T-cell (primary cell): Measurements from ENCODE around the gene THOC2. TPM values are rescaled to one million over a fixed set of nuclear protein-coding genes. Genes with fewer than 3 reads are reported as not detected.
"Not testable (repeated sequence)": the region's sequence is repeated elsewhere in the genome, so short reads cannot be mapped to it uniquely, and the experiment has no call there.

Experiments
- ATAC-seq, 4 experiments: fragments of 200-7000 bp in 3 of 4; fragments of 150-1000 bp in 1 of 4; cut with Tn5 transposase; replicated peaks in 1 of 4; 1 replicate in 3 of 4; 2 replicates in 1 of 4; pipeline ENCODE4 v1.10.0; 2021; ENCODE audit warnings: moderate library complexity in 3 of 4, mild to moderate bottlenecking in 2 of 4, moderate number of reproducible peaks in 1 of 4
- CTCF ChIA-PET, 2 donors: fragments of 300-600 bp; sonication (Branson Sonifier 250); formaldehyde crosslinking; loops; one replicate each; lab custom pipeline; 2022; ENCODE audit warnings: antibody characterized with exemption in 2 of 2; lab: Charles Lee
- POLR2A ChIA-PET, 2 donors: fragments of 300-600 bp; sonication (Branson Sonifier 250); formaldehyde crosslinking; loops; one replicate each; lab custom pipeline; 2022; ENCODE audit warnings: antibody characterized with exemption in 2 of 2; lab: Charles Lee
- DNase-seq, 35 experiments: peaks; one replicate each; pipeline versions ENCODE4 v3.0.0 to v3.0.0-alpha.2; 2013 to 2023
- H3K27ac ChIP-seq: one replicate; pipeline ENCODE4 v1.5.1; 2013; ENCODE audit warnings: low read length
- H3K27me3 ChIP-seq, 2 experiments: replicated peaks in 1 of 2; 1 replicate in 1 of 2; 2 replicates in 1 of 2; pipeline versions ENCODE4 v1.6.1 to v1.7.0; 2013; ENCODE audit warnings: low read length in 1 of 2, mixed read lengths in 1 of 2; ENCODE audit not compliant: control insufficient read depth in 2 of 2, insufficient read depth in 2 of 2; ENCODE audit errors: extremely low read depth in 1 of 2
- H3K36me3 ChIP-seq, 2 donors: 1 replicate in 1 of 2; 2 replicates in 1 of 2; pipeline versions ENCODE4 v1.6.1 to v1.7.0; 2013; ENCODE audit warnings: low read length in 1 of 2; ENCODE audit not compliant: control insufficient read depth in 2 of 2, insufficient read depth in 1 of 2; ENCODE audit errors: extremely low read depth in 1 of 2
- H3K4me1 ChIP-seq, 2 experiments: 1 replicate in 1 of 2; 2 replicates in 1 of 2; pipeline versions ENCODE4 v1.6.1 to v1.7.0; 2013; ENCODE audit warnings: low read length in 2 of 2, mixed read lengths in 1 of 2; ENCODE audit not compliant: insufficient read depth in 2 of 2, control insufficient read depth in 1 of 2; ENCODE audit errors: extremely low read depth in 1 of 2
- H3K4me3 ChIP-seq, 2 donors: 1 replicate in 1 of 2; 2 replicates in 1 of 2; pipeline versions ENCODE4 v1.5.1 to v1.7.0; 2013; ENCODE audit warnings: mild to moderate bottlenecking in 2 of 2, low read length in 1 of 2, moderate library complexity in 1 of 2; ENCODE audit not compliant: control insufficient read depth in 1 of 2; ENCODE audit errors: extremely low read depth in 1 of 2
- H3K9me3 ChIP-seq: 2 replicates; pipeline ENCODE4 v1.7.0; 2013
- H3K27ac Mint-ChIP-seq, 2 donors: one replicate each; pipeline ENCODE4 v1.8.0; 2020 to 2021; ENCODE audit warnings: mild to moderate bottlenecking in 2 of 2, mixed read lengths in 2 of 2
- H3K27me3 Mint-ChIP-seq, 2 donors: one replicate each; pipeline ENCODE4 v1.8.0; 2021 to 2022; ENCODE audit warnings: mixed read lengths in 2 of 2
- H3K36me3 Mint-ChIP-seq: one replicate; pipeline ENCODE4 v1.8.0; 2021; ENCODE audit warnings: mixed read lengths
- H3K4me1 Mint-ChIP-seq, 3 donors: one replicate each; pipeline ENCODE4 v1.8.0; 2020 to 2022; ENCODE audit warnings: mixed read lengths in 3 of 3, mild to moderate bottlenecking in 1 of 3
- H3K4me3 Mint-ChIP-seq, 3 donors: one replicate each; pipeline ENCODE4 v1.8.0; 2020 to 2022; ENCODE audit warnings: mild to moderate bottlenecking in 3 of 3, mixed read lengths in 3 of 3, moderate library complexity in 3 of 3
- H3K9me3 Mint-ChIP-seq, 3 donors: one replicate each; pipeline ENCODE4 v1.8.0; 2020 to 2022; ENCODE audit warnings: mixed read lengths in 3 of 3
- WGBS: methylation state at CpG from one replicate; pipeline ENCODE4 v1.1.5; 2013; ENCODE audit warnings: missing lambda C conversion rate; ENCODE audit not compliant: insufficient coverage; 5-methylcytosine and 5-hydroxymethylcytosine counted together
- total RNA-seq, 35 experiments: library from RNA in 6 of 35; stranded (reverse) in 6 of 35; fragments of 120-200 nt in 1 of 35; gene quantifications; one replicate each; pipeline versions ENCODE4 v1.2.1 to v1.2.4 and lab custom pipeline; 2013 to 2026

Gene THOC2
- total RNA-seq, 5 donors from 2014 or later (not counting 1 experiment from before 2014, with no cell fraction given): 75.7 to 102 (median 80.7) TPM

DNA sequence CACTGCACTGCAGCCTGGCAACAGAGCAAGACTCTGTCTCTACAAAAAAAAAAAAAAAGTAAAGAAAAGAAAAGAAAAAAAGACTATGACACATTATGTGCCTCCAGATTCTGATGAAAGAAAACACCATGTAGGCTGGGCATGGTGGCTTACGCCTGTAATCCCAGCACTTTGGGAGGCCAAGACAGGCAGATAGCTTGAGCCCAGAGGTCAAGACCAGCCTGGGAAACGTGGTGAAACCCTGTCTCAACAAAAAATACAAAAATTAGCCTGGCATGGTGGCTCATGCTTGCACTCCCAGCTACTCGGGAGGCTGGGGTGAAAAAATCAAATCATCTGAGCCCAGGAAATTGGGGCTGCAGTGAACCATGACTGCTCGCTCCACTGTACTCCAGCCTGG lies 19.4 kb downstream of the THOC2 start:
- Mint-ChIP-seq H3K27ac (no peak overlapping the region), H3K36me3 (peaks cover 5% of the 10 kb centered on the region), H3K9me3 (no peaks in the 10 kb centered on the region), H3K4me3 (no peak overlapping the region), H3K4me1 (peaks cover 36 to 52% (median 48%) of the 10 kb centered on the region in 3 donors), H3K27me3 (no peaks in the 10 kb centered on the region)
- no peaks in the 10 kb centered on the region for H3K36me3 ChIP-seq
- ChIA-PET POLR2A (no interaction called here), CTCF (interaction anchor here in 1 of 2 donors (0.7 kb wide), 1 partner anchor 94 kb away, joined by 3 read pairs; no protein-coding TSS in a partner anchor)
- peaks cover 0 to 4% of the 10 kb centered on the region in 2 experiments for H3K4me1 ChIP-seq
- H3K27me3 ChIP-seq: no peaks in the 10 kb centered on the region
- no peak overlapping the region for H3K4me3 ChIP-seq
- WGBS: no CpG with 5 or more reads among the region's 4 CpGs
- DNase-seq (no peak), ATAC-seq (no peak)
- no peaks in the 10 kb centered on the region for H3K9me3 ChIP-seq
- no peak overlapping the region for H3K27ac ChIP-seq

DNA sequence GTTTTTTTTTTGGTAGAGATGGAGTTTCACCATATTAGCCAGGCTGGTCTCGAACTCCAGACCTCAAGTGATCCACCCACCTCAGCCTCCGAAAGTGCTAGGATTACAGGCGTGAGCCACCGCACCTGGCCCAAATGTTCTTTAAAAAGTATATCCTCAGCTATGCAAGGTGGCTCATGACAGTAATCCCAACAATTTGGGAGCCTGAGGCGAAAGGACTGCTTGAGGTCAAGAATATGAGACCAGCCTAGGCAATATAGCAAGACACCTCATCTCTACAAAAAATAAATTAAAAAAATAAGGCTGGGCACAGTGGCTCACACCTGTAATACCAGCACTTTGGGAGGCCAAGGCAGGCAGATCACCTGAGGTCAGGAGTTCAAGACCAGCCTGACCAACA lies 21.7 kb downstream of the THOC2 start:
- H3K27me3 ChIP-seq, H3K4me3 Mint-ChIP-seq, H3K9me3 ChIP-seq, H3K4me3 ChIP-seq, H3K4me1 ChIP-seq, ATAC-seq, H3K27ac ChIP-seq, H3K36me3 Mint-ChIP-seq, DNase-seq, CTCF ChIA-PET, H3K27me3 Mint-ChIP-seq, H3K9me3 Mint-ChIP-seq, H3K27ac Mint-ChIP-seq, H3K36me3 ChIP-seq: not testable (repeated sequence)
- H3K4me1 Mint-ChIP-seq: peaks cover 29 to 36% (median 35%) of the 10 kb centered on the region in 3 donors
- 100% methylated on average over 3 of the region's 5 CpGs for WGBS
- POLR2A ChIA-PET: interaction anchor here in 1 of 2 donors (0.6 kb wide), 1 partner anchor 320 kb away, joined by 3 read pairs; no protein-coding TSS in a partner anchor

- H3K27me3 Mint-ChIP-seq: no peaks in the 10 kb centered on the region
- H3K9me3 Mint-ChIP-seq: no peaks in the 10 kb centered on the region
- H3K4me1 ChIP-seq: no peaks in the 10 kb centered on the region
- CTCF ChIA-PET: no interaction called here
- no CpG with 5 or more reads among the region's 2 CpGs for WGBS
- H3K4me3 ChIP-seq: no peak overlapping the region
- DNase-seq (no peak), ATAC-seq (no peak)
- no peaks in the 10 kb centered on the region for H3K9me3 ChIP-seq
- H3K27ac ChIP-seq: no peak overlapping the region
- H3K36me3 Mint-ChIP-seq: peaks cover 5% of the 10 kb centered on the region
- H3K27me3 ChIP-seq: no peaks in the 10 kb centered on the region
- peaks cover 0 to 2% of the 10 kb centered on the region in 2 donors for H3K36me3 ChIP-seq
- POLR2A ChIA-PET: interaction anchor here in 1 of 2 donors (0.5 kb wide), 1 partner anchor 76 kb away, joined by 3 read pairs; no protein-coding TSS in a partner anchor
- no peak overlapping the region for H3K27ac Mint-ChIP-seq
- H3K4me1 Mint-ChIP-seq: peaks cover 0 to 12% (median 11%) of the 10 kb centered on the region in 3 donors
- H3K4me3 Mint-ChIP-seq: no peak overlapping the region
Observed at GRCh38 chrX:123704781-123705180, 28.1 kb downstream of the THOC2 start.

DNA sequence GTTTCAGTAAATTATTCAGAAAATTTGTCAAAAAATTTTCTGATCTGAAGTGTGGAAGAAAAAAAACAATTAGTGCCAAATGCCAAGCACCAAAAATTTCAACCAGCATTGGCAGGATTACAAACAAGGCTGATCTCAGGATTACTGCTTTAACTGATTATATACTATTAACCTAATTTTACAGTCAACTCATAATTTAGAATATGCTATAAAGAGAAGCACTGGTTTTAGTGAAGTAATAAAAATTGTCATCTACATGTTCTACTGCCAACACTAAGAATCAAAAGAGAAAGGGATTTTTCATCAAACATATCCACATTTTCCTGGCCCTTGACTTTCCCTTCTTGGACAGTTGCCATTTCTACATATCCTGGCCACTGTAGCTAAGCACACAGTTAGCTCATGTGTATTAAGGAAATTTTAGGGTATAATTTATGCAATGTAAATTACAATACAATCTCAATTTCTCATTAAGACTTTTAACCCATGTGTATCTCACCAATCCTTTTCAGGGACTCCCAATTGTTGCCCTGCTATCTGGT lies 33.8 kb downstream of the THOC2 start:
- Histone ChIP-seq H3K27me3 (no peaks in the 10 kb centered on the region), H3K4me3 (no peak overlapping the region), H3K36me3 (peaks cover 0 to 2% of the 10 kb centered on the region in 2 donors), H3K4me1 (no peaks in the 10 kb centered on the region), H3K9me3 (no peaks in the 10 kb centered on the region), H3K27ac (no peak overlapping the region)
- Mint-ChIP-seq H3K27me3 (no peaks in the 10 kb centered on the region), H3K9me3 (no peaks in the 10 kb centered on the region), H3K4me1 (no peaks in the 10 kb centered on the region), H3K36me3 (peaks cover 7% of the 10 kb centered on the region), H3K27ac (no peak overlapping the region), H3K4me3 (no peak overlapping the region)
- ChIA-PET CTCF (no interaction called here), POLR2A (no interaction called here)
- DNase-seq (no peak), ATAC-seq (no peak)

GRCh38 chrX:123696334-123696733 lies 36.5 kb downstream of the THOC2 start:
- no peak overlapping the region for H3K27ac ChIP-seq
- peaks cover 0 to 3% of the 10 kb centered on the region in 2 donors for H3K36me3 ChIP-seq
- no peaks in the 10 kb centered on the region for H3K27me3 ChIP-seq
- no peak overlapping the region for H3K4me3 Mint-ChIP-seq
- POLR2A ChIA-PET: no interaction called here
- DNase-seq (no peak), ATAC-seq (no peak)
- no peaks in the 10 kb centered on the region for H3K9me3 ChIP-seq
- CTCF ChIA-PET: no interaction called here
- no peaks in the 10 kb centered on the region for H3K9me3 Mint-ChIP-seq
- no peak overlapping the region for H3K4me3 ChIP-seq
- H3K27me3 Mint-ChIP-seq: no peaks in the 10 kb centered on the region
- no CpG with 5 or more reads among the region's 2 CpGs for WGBS
- no peak overlapping the region for H3K27ac Mint-ChIP-seq
- H3K36me3 Mint-ChIP-seq: peaks cover 7% of the 10 kb centered on the region
- H3K4me1 ChIP-seq: no peaks in the 10 kb centered on the region
- no peaks in the 10 kb centered on the region for H3K4me1 Mint-ChIP-seq

- no peak overlapping the region for H3K27ac Mint-ChIP-seq
- no peak overlapping the region for H3K4me3 ChIP-seq
- POLR2A ChIA-PET: no interaction called here
- H3K9me3 ChIP-seq: no peaks in the 10 kb centered on the region
- H3K27ac ChIP-seq: no peak overlapping the region
- H3K4me3 Mint-ChIP-seq: no peak overlapping the region
- no peaks in the 10 kb centered on the region for H3K27me3 Mint-ChIP-seq
- CTCF ChIA-PET: no interaction called here
- no peak for ATAC-seq
- H3K36me3 Mint-ChIP-seq: peaks cover 12% of the 10 kb centered on the region
- no peaks in the 10 kb centered on the region for H3K9me3 Mint-ChIP-seq
- DNase-seq: no peak
- H3K27me3 ChIP-seq: no peaks in the 10 kb centered on the region
- H3K4me1 Mint-ChIP-seq: no peaks in the 10 kb centered on the region
- peaks cover 0 to 3% of the 10 kb centered on the region in 2 donors for H3K36me3 ChIP-seq
- no peaks in the 10 kb centered on the region for H3K4me1 ChIP-seq
Observed at GRCh38 chrX:123695242-123695641, 37.6 kb downstream of the THOC2 start.
